ENCODE data around the gene PTCD2. TPM values are rescaled to one million over a fixed set of nuclear protein-coding genes. Genes with fewer than 3 reads are reported as not detected.

The PTCD2 gene
- total and polyA plus RNA-seq, 7 experiments from 2014 or later: 3.7 to 12.6 (median 6.0) TPM

GRCh38 chr5:72408603-72409002 lies 88.4 kb downstream of the PTCD2 start:
- CTCF ChIA-PET: no interaction called here
- peaks cover 0 to 3% (median 0%) of the 10 kb centered on the region in 5 donors for H3K36me3 Mint-ChIP-seq
- ATAC-seq: no peak
- Histone ChIP-seq H3K9me3 (ENCODE audit: control insufficient read depth in 2 of 3, low read length in 3 of 3) (no peaks in the 10 kb centered on the region), H3K4me3 (ENCODE audit: low read length) (no peak overlapping the region), H3K27ac (ENCODE audit: low read depth, low read length) (no peak overlapping the region), H3K27me3 (ENCODE audit: control insufficient read depth in 2 of 2, insufficient read depth in 2 of 2, low read length in 2 of 2) (no peaks in the 10 kb centered on the region), H3K4me1 (ENCODE audit: control insufficient read depth in 2 of 2, insufficient read depth in 2 of 2, low read length in 2 of 2) (no peaks in the 10 kb centered on the region), H3K36me3 (ENCODE audit: control insufficient read depth in 2 of 3, insufficient read depth in 3 of 3, low read length in 3 of 3) (no peaks in the 10 kb centered on the region)
- no peak overlapping the region for H3K27ac Mint-ChIP-seq
- peaks cover 0 to 22% (median 4%) of the 10 kb centered on the region in 11 donors for H3K9me3 Mint-ChIP-seq
- intact Hi-C loops (cut with micrococcal nuclease): no loop called here
- peaks cover 2 to 20% (median 9%) of the 10 kb centered on the region in 5 donors for H3K27me3 Mint-ChIP-seq
- POLR2A ChIA-PET: no interaction called here
- H3K4me1 Mint-ChIP-seq: no peaks in the 10 kb centered on the region
- DNase-seq: no peak
- H3K4me3 Mint-ChIP-seq: no peak overlapping the region

- no peaks in the 10 kb centered on the region for H3K27me3 ChIP-seq (ENCODE audit: control insufficient read depth in 2 of 2, insufficient read depth in 2 of 2, low read length in 2 of 2)
- H3K27ac ChIP-seq (ENCODE audit: low read depth, low read length): no peak overlapping the region
- H3K4me1 Mint-ChIP-seq: no peaks in the 10 kb centered on the region
- intact Hi-C loops (cut with micrococcal nuclease): no loop called here
- no peaks in the 10 kb centered on the region for H3K36me3 ChIP-seq (ENCODE audit: control insufficient read depth in 2 of 3, insufficient read depth in 3 of 3, low read length in 3 of 3)
- CTCF ChIA-PET: no interaction called here
- peaks cover 3 to 10% (median 8%) of the 10 kb centered on the region in 5 donors for H3K27me3 Mint-ChIP-seq
- DNase-seq (no peak), ATAC-seq (no peak)
- H3K9me3 ChIP-seq (ENCODE audit: control insufficient read depth in 2 of 3, low read length in 3 of 3): no peaks in the 10 kb centered on the region
- H3K4me3 Mint-ChIP-seq: no peak overlapping the region
- no peak overlapping the region for H3K27ac Mint-ChIP-seq
- POLR2A ChIA-PET: no interaction called here
- no peak overlapping the region for H3K4me3 ChIP-seq (ENCODE audit: low read length)
- no peaks in the 10 kb centered on the region for H3K36me3 Mint-ChIP-seq
- H3K4me1 ChIP-seq (ENCODE audit: control insufficient read depth in 2 of 2, insufficient read depth in 2 of 2, low read length in 2 of 2): no peaks in the 10 kb centered on the region
- H3K9me3 Mint-ChIP-seq: peaks cover 0 to 3% (median 0%) of the 10 kb centered on the region in 11 donors
Measured at GRCh38 chr5:72410688-72411295, 90.6 kb downstream of the PTCD2 start.

- H3K27ac Mint-ChIP-seq: no peak overlapping the region
- H3K36me3 ChIP-seq (ENCODE audit: control insufficient read depth in 2 of 3, insufficient read depth in 3 of 3, low read length in 3 of 3): no peaks in the 10 kb centered on the region
- intact Hi-C loops (cut with micrococcal nuclease): no loop called here
- no peak for DNase-seq
- no peaks in the 10 kb centered on the region for H3K4me1 ChIP-seq (ENCODE audit: control insufficient read depth in 2 of 2, insufficient read depth in 2 of 2, low read length in 2 of 2)
- no peaks in the 10 kb centered on the region for H3K36me3 Mint-ChIP-seq
- H3K9me3 ChIP-seq (ENCODE audit: control insufficient read depth in 2 of 3, low read length in 3 of 3): no peaks in the 10 kb centered on the region
- ATAC-seq: no peak
- no peak overlapping the region for H3K4me3 ChIP-seq (ENCODE audit: low read length)
- no peaks in the 10 kb centered on the region for H3K4me1 Mint-ChIP-seq
- POLR2A ChIA-PET: no interaction called here
- peaks cover 3 to 10% (median 8%) of the 10 kb centered on the region in 5 donors for H3K27me3 Mint-ChIP-seq
- no peak overlapping the region for H3K27ac ChIP-seq (ENCODE audit: low read depth, low read length)
- peaks cover 0 to 2% (median 0%) of the 10 kb centered on the region in 11 donors for H3K9me3 Mint-ChIP-seq
- no peak overlapping the region for H3K4me3 Mint-ChIP-seq
- H3K27me3 ChIP-seq (ENCODE audit: control insufficient read depth in 2 of 2, insufficient read depth in 2 of 2, low read length in 2 of 2): no peaks in the 10 kb centered on the region
- CTCF ChIA-PET: no interaction called here
Measured at GRCh38 chr5:72412283-72413055, 92.3 kb downstream of the PTCD2 start.

GRCh38 chr5:72415616-72416325 lies 95.6 kb downstream of the PTCD2 start:
- Mint-ChIP-seq H3K4me1 (no peaks in the 10 kb centered on the region), H3K4me3 (no peak overlapping the region), H3K27ac (no peak overlapping the region), H3K9me3 (no peaks in the 10 kb centered on the region), H3K27me3 (peaks cover 0 to 5% (median 5%) of the 10 kb centered on the region in 5 donors), H3K36me3 (no peaks in the 10 kb centered on the region)
- no peaks in the 10 kb centered on the region for H3K27me3 ChIP-seq (ENCODE audit: control insufficient read depth in 2 of 2, insufficient read depth in 2 of 2, low read length in 2 of 2)
- H3K9me3 ChIP-seq (ENCODE audit: control insufficient read depth in 2 of 3, low read length in 3 of 3): no peaks in the 10 kb centered on the region
- ChIA-PET POLR2A (no interaction called here), CTCF (no interaction called here)
- no peaks in the 10 kb centered on the region for H3K4me1 ChIP-seq (ENCODE audit: control insufficient read depth in 2 of 2, insufficient read depth in 2 of 2, low read length in 2 of 2)
- no peak overlapping the region for H3K27ac ChIP-seq (ENCODE audit: low read depth, low read length)
- DNase-seq (no peak), ATAC-seq (no peak)
- intact Hi-C loops (cut with micrococcal nuclease): no loop called here
- H3K4me3 ChIP-seq (ENCODE audit: low read length): no peak overlapping the region
- no peaks in the 10 kb centered on the region for H3K36me3 ChIP-seq (ENCODE audit: control insufficient read depth in 2 of 3, insufficient read depth in 3 of 3, low read length in 3 of 3)

GRCh38 chr5:72417333-72418062 lies 97.3 kb downstream of the PTCD2 start:
- Mint-ChIP-seq H3K36me3 (no peaks in the 10 kb centered on the region), H3K9me3 (no peaks in the 10 kb centered on the region), H3K4me3 (no peak overlapping the region), H3K4me1 (no peaks in the 10 kb centered on the region), H3K27ac (no peak overlapping the region), H3K27me3 (peaks cover 0 to 10% (median 7%) of the 10 kb centered on the region in 5 donors)
- Histone ChIP-seq H3K27ac (ENCODE audit: low read depth, low read length) (no peak overlapping the region), H3K36me3 (ENCODE audit: control insufficient read depth in 2 of 3, insufficient read depth in 3 of 3, low read length in 3 of 3) (no peaks in the 10 kb centered on the region), H3K4me1 (ENCODE audit: control insufficient read depth in 2 of 2, insufficient read depth in 2 of 2, low read length in 2 of 2) (no peaks in the 10 kb centered on the region), H3K4me3 (ENCODE audit: low read length) (no peak overlapping the region), H3K27me3 (ENCODE audit: control insufficient read depth in 2 of 2, insufficient read depth in 2 of 2, low read length in 2 of 2) (no peaks in the 10 kb centered on the region), H3K9me3 (ENCODE audit: control insufficient read depth in 2 of 3, low read length in 3 of 3) (no peaks in the 10 kb centered on the region)
- ATAC-seq (no peak), DNase-seq (no peak)
- intact Hi-C loops (cut with micrococcal nuclease): no loop called here
- POLR2A ChIA-PET: no interaction called here
- CTCF ChIA-PET: no interaction called here
